Thyroid gland (tissue), 4 donors: Measurements from ENCODE around the gene RAB3IP.

Experiments used
- CTCF ChIP-seq, 6 experiments: fragments of 200-600 bp in 3 of 6; fragments of 450-650 bp in 3 of 6; sonication (generic) in 3 of 6; IDR thresholded peaks; one replicate each; pipeline ENCODE4 v1.5.1; 2016 to 2019; ENCODE audit warnings: antibody characterized with exemption in 6 of 6, mild to moderate bottlenecking in 2 of 6, inconsistent platforms in 1 of 6, moderate library complexity in 1 of 6
- POLR2A ChIP-seq, 2 donors: fragments of 450-650 bp; IDR thresholded peaks; one replicate each; pipeline ENCODE4 v1.6.1; 2017; ENCODE audit warnings: antibody characterized with exemption in 2 of 2, mild to moderate bottlenecking in 2 of 2, moderate library complexity in 1 of 2

DNA sequence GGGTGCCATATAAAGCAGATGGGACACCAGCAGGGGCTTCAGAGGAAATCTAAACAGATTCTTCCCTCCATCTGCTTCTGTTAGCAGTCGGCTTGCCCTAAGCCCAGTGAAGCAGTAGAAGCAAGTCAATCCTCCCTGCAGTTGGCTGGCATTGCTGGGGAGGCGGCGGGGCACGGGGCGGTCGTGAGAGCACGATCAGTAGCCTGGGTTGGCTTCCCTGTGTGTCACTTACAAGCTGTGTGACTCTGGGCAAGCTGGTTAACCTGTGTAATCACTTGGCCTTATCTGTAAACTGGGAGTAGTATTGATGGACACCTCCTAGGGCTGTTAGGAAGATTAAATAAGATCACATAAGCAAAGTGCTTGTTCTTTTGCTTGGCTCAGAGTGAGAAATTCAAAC, 105.8 kb downstream of the RAB3IP start:
- no peak for TF ChIP-seq POLR2A (IDR thresholded peaks at IDR 0.05)
- no peak for TF ChIP-seq CTCF (IDR thresholded peaks at IDR 0.05)
